NT2/D1 (cell line): Measurements from ENCODE around the gene GOLT1B.

Source experiments
- SUZ12 ChIP-seq: IDR thresholded peaks from 2 replicates; pipeline ENCODE4 v1.6.1; 2011; ENCODE audit not compliant: insufficient read length, insufficient read depth; ENCODE audit errors: extremely low read depth
- YY1 ChIP-seq: IDR thresholded peaks from 2 replicates; pipeline ENCODE4 v1.6.1; 2011; ENCODE audit not compliant: insufficient read length, insufficient read depth

GRCh38 chr12:21546716-21547115 is 45.1 kb downstream of the GOLT1B start:
- TF ChIP-seq SUZ12: no peak
- TF ChIP-seq YY1: no peak
